GM19397 (cell line): ENCODE measurements around the gene ZNF697.
A peak's percentile ranks its signal among the peaks of the same experiment; 100 is the strongest.
"Not testable (repeated sequence)": the region's sequence is repeated elsewhere in the genome, so short reads cannot be mapped to it uniquely, and the experiment has no call there.

Source experiments
- ATAC-seq: cut with Tn5 transposase; IDR thresholded peaks from one replicate; pipeline ENCODE4 v1.9.1; 2021; ENCODE audit warnings: mild to moderate bottlenecking, moderate library complexity; ENCODE audit not compliant: unreplicated experiment

The ZNF697 gene

GRCh38 chr1:119647734-119648619 is at the start of gene ZNF697:
Gene ZNF697, minus strand, starts transcription at chr1:119648266. Its CDS starts 22,166 bp downstream, at chr1:119626100.
- ATAC-seq, result peak; percentile 63

GRCh38 chr1:119697598-119697997 is 49.5 kb upstream of the ZNF697 start:
- no peak for ATAC-seq

- not testable (repeated sequence) for ATAC-seq
Measured at GRCh38 chr1:119696863-119697262, 48.8 kb upstream of the ZNF697 start.

GRCh38 chr1:119689511-119689910 is 41.4 kb upstream of the ZNF697 start:
- no peak for ATAC-seq

GRCh38 chr1:119688810-119689209 is 40.7 kb upstream of the ZNF697 start:
- ATAC-seq, result no peak

GRCh38 chr1:119687434-119688079 is 39.5 kb upstream of the ZNF697 start:
- ATAC-seq, result no peak

GRCh38 chr1:119686661-119687060 is 38.6 kb upstream of the ZNF697 start:
- no peak for ATAC-seq

GRCh38 chr1:119683893-119684292 is 35.8 kb upstream of the ZNF697 start:
- ATAC-seq, result no peak

GRCh38 chr1:119682141-119682540 is 34.1 kb upstream of the ZNF697 start:
- ATAC-seq, result no peak

GRCh38 chr1:119681560-119681959 is 33.5 kb upstream of the ZNF697 start:
- no peak for ATAC-seq

GRCh38 chr1:119680723-119681122 is 32.7 kb upstream of the ZNF697 start:
- ATAC-seq, result no peak

- no peak for ATAC-seq
Measured at GRCh38 chr1:119680193-119680592, 32.1 kb upstream of the ZNF697 start.

- no peak for ATAC-seq
Measured at GRCh38 chr1:119679223-119679622, 31.2 kb upstream of the ZNF697 start.

GRCh38 chr1:119676571-119677206 is 28.6 kb upstream of the ZNF697 start:
- no peak for ATAC-seq

GRCh38 chr1:119675349-119676345 is 27.6 kb upstream of the ZNF697 start:
- ATAC-seq, result peak; percentile 48

GRCh38 chr1:119674835-119675289 is 26.8 kb upstream of the ZNF697 start:
- no peak for ATAC-seq

- no peak for ATAC-seq
Measured at GRCh38 chr1:119674111-119674526, 26.1 kb upstream of the ZNF697 start.

GRCh38 chr1:119673171-119673940 is 25.3 kb upstream of the ZNF697 start:
- no peak for ATAC-seq

- no peak for ATAC-seq
Measured at GRCh38 chr1:119670898-119671297, 22.8 kb upstream of the ZNF697 start.

- no peak for ATAC-seq
Measured at GRCh38 chr1:119667173-119667572, 19.1 kb upstream of the ZNF697 start.
